Activated CD4-positive, alpha-beta T cell treated with anti-CD3 and anti-CD28 coated beads, Interleukin-2, amount 50 U/mL, for 1 hour (primary cell): ENCODE data around the gene SCIN.
"Not testable (repeated sequence)": the region's sequence is repeated elsewhere in the genome, so short reads cannot be mapped to it uniquely, and the experiment has no call there.

Experiments
- DNase-seq: peaks from one replicate; pipeline ENCODE4 v3.0.0-alpha.2; 2020

Gene SCIN

DNA sequence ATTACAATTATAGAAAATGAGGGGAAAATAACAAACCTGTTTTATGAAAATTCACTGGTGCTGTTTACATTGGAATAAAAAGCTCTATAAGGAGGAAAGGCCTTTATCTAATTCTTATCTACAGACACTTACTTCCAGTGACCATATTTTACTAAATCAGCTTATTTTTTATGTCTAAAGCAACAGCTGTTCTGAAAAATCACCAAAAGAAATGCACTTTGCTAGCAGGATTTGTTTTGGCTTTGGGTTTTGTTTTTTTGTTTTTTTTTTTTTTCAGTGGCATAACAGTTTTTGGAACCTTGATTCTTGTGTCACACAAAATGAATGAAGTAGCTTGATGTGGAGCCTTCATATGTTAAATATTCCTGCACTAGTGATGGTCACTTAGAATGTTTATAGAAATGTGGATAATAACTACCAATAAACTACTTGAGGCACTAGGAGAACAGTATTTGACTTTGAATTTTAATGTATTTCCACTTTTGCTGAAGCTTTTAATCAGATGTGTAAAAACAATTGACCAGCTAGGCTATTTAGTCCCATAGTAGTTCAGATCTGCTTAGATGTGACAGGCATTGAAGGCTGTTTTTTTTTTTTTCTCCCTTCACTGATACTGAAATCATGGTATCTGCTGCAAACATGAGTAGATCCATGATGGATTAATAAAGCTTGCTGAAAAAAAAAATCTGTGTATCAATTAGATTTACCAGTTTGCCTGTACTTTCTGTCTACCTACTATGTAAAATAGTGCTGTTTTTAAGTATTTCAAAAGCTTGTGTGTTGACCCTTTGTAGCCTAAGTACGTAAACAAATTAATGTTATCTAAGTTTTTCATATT lies 119.7 kb downstream of the SCIN start:
- DNase-seq, result no peak

DNA sequence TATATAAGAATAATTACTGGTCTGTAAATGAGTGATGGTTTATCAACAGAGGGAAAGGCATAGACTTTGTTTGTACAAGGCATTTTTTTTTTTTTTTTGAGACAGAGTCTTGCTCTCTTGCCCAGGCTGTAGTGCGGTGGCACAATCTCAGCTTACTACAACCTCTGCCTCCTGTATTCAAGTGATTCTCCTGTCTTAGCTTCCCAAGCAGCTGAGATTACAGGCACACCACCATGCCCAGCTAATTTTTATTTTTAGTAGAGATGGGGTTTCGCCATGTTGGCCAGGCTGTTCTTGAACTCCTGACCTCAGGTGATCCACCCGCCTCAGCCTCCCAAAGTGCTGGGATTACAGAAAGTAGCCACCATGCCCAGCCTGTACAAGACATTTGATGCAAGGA lies 120.9 kb downstream of the SCIN start:
- not testable (repeated sequence) for DNase-seq

DNA sequence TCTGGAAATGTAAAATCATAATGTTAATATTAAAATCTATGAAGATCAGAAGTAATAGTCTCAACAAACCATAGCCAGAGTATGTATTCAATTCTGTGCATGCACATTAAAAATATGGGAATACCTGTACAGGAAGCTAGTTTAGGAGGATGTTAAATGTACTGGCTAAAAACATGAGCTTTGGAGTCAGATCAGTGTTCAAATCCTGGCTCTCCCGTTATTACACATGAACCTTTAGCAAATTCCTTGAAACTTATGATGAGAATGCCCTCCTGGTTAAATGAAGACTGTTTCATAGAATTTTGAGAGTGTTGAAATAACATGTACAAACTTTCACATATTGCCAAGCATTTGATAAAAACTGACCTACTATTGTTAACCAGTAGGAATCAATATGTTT lies 121.5 kb downstream of the SCIN start:
- no peak for DNase-seq

DNA sequence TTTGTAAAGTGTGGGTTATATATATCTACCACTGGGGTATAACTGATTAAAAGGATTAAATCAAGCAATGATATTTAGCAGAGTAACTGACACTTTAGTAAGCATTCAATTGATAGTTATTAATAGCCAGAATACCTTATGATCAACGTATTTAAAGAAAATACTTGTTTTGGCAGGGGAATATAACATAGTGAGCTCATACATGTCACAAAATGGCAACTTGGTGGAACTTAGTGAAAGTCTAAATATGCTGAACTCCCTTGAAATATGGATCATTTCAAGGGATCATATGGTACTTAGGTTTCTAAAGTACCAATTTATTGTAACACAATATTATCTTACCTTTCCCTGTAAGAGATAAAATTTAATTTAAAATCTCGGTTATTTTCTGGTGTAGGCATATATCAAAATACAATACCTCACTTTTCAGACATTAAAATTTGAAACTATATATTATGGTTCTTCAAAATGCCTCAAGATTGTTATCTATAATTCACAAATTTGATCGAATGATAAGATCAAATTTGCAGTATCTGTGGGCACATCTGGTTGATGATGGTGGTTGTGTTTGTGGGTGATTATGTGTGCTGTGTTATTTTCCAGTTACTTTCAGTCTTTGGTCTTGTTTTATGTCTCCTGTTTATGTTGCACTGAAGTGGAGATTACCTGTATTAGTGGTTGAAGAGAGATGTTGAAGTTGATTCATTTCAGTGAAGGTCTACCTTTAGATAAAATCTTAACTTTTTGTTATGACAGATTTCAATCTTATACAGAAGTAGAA lies 122.1 kb downstream of the SCIN start:
- DNase-seq, result no peak

DNA sequence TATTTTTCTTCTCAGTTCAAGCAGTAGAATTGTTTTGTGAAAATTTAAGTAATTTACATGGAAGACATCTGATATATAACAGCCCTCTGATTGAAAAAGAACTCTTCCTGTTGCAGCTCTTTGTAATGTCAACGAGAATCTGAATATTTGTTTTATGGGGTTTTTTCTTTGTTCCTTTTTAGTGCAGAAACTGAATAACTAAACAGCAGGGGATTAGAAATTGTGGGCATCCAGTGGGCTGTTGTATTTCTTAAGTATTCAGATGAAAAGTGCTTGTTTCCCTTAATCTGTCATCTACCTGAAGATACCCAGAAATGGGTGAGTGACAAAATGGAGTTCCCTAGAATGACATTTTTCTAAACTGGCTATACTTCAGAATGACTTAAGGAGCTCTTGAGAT lies 124.3 kb downstream of the SCIN start:
- DNase-seq, result no peak

DNA sequence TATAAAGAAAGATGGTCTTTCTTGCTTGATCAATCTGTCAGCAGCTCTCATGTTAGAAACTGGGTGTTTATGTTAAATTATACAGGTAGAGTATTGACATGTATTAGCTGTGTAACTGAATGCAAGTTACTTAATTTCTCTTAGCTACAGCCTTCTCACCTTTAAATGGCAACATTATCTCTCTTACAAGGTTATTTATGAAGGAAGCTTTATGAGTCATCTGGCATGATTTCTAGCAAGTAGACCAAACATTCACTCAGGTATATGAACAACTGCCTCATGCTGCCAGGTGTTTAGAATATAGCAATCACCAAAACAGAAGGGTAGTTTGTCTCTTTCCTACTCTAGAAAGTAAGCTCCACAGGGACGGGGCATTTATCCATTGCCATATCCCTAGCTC lies 125.4 kb downstream of the SCIN start:
- no peak for DNase-seq

DNA sequence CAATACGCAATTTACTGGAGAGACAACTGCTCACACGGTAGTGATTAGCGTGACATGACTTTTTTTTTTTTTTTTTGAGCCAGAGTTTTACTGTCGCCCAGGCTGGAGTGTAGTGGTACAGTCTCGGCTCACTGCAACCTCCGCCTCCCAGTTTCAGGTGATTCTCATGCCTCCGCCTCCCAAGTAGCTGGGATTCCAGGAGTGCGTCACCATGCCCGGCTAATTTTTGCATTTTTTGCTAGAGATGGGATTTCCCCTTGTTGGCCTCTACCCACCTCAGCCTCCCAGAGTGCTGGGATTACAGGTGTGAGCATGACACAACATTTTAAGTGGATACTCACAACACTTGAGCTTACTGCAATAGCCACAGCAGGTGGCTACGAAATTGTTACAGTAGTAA lies 128.8 kb downstream of the SCIN start:
- no peak for DNase-seq

DNA sequence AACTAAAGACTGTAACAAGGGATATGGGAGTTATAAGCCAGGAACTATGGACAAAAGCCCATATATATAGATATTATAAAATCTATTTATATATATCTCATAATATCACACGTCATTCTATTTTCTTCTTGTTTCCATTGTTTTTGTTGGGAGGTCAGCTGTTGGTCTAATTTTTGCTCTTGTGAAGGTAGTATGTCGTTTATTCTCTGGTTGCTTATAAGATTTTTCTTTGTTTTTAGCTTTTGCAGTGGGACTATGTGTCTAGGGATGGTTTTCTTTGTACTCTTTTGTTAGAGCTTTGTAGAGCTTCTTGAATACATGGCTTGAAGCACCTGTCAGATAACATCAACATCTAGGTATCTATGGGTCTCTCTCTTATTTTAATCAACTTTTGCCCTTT lies 130.9 kb downstream of the SCIN start:
- no peak for DNase-seq

DNA sequence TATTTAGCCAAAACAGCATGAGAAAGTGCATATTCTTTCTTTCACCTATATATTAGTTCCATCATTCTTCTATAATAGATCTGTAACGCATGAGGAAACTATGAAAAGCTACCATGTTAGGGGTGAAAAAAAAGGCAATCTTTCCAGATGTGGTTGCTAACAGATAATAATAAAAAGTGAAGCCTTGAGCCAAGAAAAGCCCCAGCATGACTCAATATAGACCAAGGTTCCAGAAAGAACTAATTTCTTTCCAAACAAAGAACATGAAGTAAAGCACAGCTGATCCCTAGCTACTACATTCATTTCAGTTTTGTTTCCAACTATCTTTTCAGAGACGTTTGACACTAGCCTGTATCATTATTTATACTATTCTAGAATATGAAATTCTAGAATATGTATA lies 133.4 kb downstream of the SCIN start:
- DNase-seq, result no peak

DNA sequence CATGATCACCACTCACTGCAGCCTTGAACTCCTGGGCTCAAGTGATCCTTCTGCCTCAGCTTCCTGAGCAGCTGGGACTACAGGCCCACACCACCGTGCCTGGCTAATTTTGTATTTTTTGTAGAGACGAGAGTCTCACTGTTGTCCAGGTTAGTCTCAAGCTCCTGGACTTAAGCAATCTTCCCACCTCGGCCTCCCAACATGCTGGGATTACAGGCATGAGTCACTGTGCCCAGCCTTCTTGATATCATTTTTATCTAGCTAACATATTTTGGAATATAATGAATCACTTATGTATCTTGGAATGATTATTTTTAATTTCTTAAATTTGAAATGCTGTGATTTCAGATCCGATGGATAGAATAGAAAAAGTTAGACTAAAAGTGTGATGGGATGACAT lies 135.4 kb downstream of the SCIN start:
- no peak for DNase-seq

DNA sequence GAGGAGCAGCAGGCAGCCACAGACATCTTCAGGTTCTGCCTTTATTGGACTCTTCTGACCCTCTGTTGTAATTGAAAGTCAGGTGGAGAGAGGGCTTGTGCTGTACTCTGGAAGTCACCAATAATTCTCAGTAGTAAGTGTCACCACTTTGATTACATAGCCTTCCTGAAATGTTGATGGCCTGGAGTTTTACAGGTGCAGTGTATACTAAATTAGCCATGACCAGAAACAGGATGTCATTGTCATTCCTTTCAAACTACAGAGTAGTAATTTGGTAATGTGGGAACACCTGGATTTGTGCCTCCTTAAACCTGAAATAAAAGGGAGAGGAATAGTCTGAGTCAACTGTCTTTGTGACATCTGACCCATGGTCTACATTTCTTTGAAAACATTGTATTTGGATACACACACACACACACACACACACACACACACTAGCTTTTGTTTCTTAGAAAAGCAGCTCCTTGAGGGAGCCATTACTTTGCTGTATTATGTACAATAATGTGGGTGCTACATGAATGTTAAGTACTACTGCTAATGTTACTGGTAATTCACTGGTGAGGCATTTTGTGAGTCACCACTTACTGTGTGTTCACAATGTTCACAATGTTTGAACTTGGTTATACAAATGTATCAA lies 136.5 kb downstream of the SCIN start:
- DNase-seq, result no peak

DNA sequence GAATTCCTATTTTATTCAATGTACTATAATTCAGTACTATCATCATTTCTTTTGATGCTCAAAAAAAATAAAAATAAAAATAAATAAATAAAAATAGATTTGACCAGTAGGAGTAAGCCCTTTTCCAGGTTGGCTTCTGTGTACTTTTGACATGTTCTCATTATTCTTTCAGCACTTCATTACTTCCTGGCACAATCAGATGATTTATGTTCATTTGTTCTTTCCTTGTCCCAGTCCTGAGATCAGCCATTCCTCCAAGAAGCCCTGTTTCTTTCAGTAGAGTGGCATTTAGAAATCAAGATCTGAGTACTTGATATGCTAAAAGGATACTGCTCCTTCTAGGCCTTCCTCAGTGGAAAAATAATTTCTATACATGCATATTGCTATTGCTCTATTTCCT lies 137.8 kb downstream of the SCIN start:
- no peak for DNase-seq
